SJSA1 (cell line): ENCODE measurements around the gene CFAP97D2. TPM values are rescaled to one million over a fixed set of nuclear protein-coding genes. Genes with fewer than 3 reads are reported as not detected.
"Not testable (repeated sequence)": the region's sequence is repeated elsewhere in the genome, so short reads cannot be mapped to it uniquely, and the experiment has no call there.

Experiments used
- DNase-seq, 2 experiments: peaks; one replicate each; pipeline ENCODE4 v3.0.0-alpha.2; 2015 to 2020; ENCODE audit warnings: low spot score in 2 of 2, low read depth in 1 of 2
- H3K27ac ChIP-seq: fragments of 250-450 bp; sonication (Bioruptor Pico); 2 replicates; pipeline ENCODE4 v1.5.1; 2020; ENCODE audit warnings: mild to moderate bottlenecking, moderate library complexity
- H3K27me3 ChIP-seq: fragments of 250-450 bp; sonication (Bioruptor Pico); replicated peaks from 2 replicates; pipeline ENCODE4 v1.5.1; 2020; ENCODE audit warnings: mild to moderate bottlenecking, moderate library complexity
- H3K36me3 ChIP-seq: fragments of 250-450 bp; sonication (Bioruptor Pico); 2 replicates; pipeline ENCODE4 v1.5.1; 2020; ENCODE audit warnings: mild to moderate bottlenecking
- H3K4me1 ChIP-seq: fragments of 250-450 bp; sonication (Bioruptor Pico); replicated peaks from 2 replicates; pipeline ENCODE4 v1.6.1; 2021; ENCODE audit warnings: mild to moderate bottlenecking
- H3K4me3 ChIP-seq: fragments of 250-450 bp; sonication (Bioruptor Pico); 2 replicates; pipeline ENCODE4 v1.5.1; 2020; ENCODE audit warnings: mild to moderate bottlenecking
- H3K9me3 ChIP-seq: fragments of 250-450 bp; sonication (Bioruptor Pico); replicated peaks from 2 replicates; pipeline ENCODE4 v1.5.1; 2020; ENCODE audit warnings: mild to moderate bottlenecking
- total RNA-seq: library from RNA; depleted of rRNA; stranded (reverse); fragments of >200 nt; shearing (Covaris generic); gene quantifications from 2 replicates; pipeline ENCODE4 v1.2.3, GENCODE V29; 2014

The CFAP97D2 gene
- total RNA-seq, 1 experiment from 2014 or later, result 0.08 TPM

- no peaks in the 10 kb centered on the region for H3K36me3 ChIP-seq
- H3K27ac ChIP-seq, result no peak overlapping the region
- H3K9me3 ChIP-seq, result no peaks in the 10 kb centered on the region
- no peak for DNase-seq
- H3K4me3 ChIP-seq, result no peak overlapping the region
- 0 out of 2 replicates have a peak, but pooled peaks cover 3% of the 10 kb centered on the region for H3K4me1 ChIP-seq
- H3K27me3 ChIP-seq, result no peaks in the 10 kb centered on the region
Observed at GRCh38 chr13:114157869-114158495, 21.1 kb upstream of the CFAP97D2 start.

- not testable (repeated sequence) for H3K9me3 ChIP-seq, H3K36me3 ChIP-seq, H3K4me3 ChIP-seq, H3K27me3 ChIP-seq, H3K27ac ChIP-seq, DNase-seq, H3K4me1 ChIP-seq
Observed at GRCh38 chr13:114158869-114159666, 20.0 kb upstream of the CFAP97D2 start.

DNA sequence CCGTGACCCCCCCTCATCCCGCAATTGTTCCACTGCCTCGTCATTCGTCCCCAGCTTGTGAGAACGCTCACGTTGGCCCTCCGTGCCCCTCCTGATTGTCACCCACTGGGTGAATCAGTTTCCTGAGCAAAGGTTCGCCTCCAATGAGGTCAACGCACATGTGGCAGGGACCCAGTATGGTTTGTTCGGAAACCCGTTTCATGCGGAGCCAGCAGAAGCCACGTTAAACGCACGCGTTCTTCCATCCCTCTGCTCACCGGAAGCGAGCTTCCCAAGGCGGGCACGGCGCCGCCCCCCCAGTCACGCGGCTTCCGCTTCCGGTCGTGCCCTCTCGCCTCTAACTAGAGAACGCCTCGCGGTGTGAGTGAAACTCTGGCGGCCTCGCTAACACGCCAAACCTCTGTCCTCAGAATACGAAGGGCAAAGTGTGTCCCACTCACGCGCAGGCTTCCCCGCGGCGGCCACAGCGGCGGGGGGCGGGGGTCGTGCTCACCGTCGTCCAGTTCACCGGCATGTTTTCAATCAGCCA is 18.0 kb upstream of the CFAP97D2 start:
- no peak overlapping the region for H3K4me3 ChIP-seq
- H3K27ac ChIP-seq, result no peak overlapping the region
- H3K27me3 ChIP-seq, result no peaks in the 10 kb centered on the region
- no peak for DNase-seq
- H3K36me3 ChIP-seq, result no peaks in the 10 kb centered on the region
- no peaks in the 10 kb centered on the region for H3K9me3 ChIP-seq
- H3K4me1 ChIP-seq, result 0 out of 2 replicates have a peak, but pooled peaks cover 3% of the 10 kb centered on the region

GRCh38 chr13:114161644-114162532 is 17.2 kb upstream of the CFAP97D2 start:
- DNase-seq, result no peak
- no peak overlapping the region for H3K4me3 ChIP-seq

GRCh38 chr13:114162533-114162922 is 16.5 kb upstream of the CFAP97D2 start:
- Histone ChIP-seq H3K9me3 (no peaks in the 10 kb centered on the region), H3K27ac (no peak overlapping the region), H3K36me3 (no peaks in the 10 kb centered on the region), H3K4me1 (0 out of 2 replicates have a peak, but pooled peaks cover 3% of the 10 kb centered on the region), H3K4me3 (no peak overlapping the region), H3K27me3 (no peaks in the 10 kb centered on the region)
- no peak for DNase-seq

More at GRCh38 chr13:114161644-114162532, 17.2 kb upstream of the CFAP97D2 start:
- 0 out of 2 replicates have a peak, but pooled peaks cover 3% of the 10 kb centered on the region for H3K4me1 ChIP-seq
- H3K27ac ChIP-seq, result no peak overlapping the region
- H3K27me3 ChIP-seq, result no peaks in the 10 kb centered on the region
- H3K9me3 ChIP-seq, result no peaks in the 10 kb centered on the region
- no peaks in the 10 kb centered on the region for H3K36me3 ChIP-seq

GRCh38 chr13:114164053-114164452 is 15.0 kb upstream of the CFAP97D2 start:
- no peak for DNase-seq

DNA sequence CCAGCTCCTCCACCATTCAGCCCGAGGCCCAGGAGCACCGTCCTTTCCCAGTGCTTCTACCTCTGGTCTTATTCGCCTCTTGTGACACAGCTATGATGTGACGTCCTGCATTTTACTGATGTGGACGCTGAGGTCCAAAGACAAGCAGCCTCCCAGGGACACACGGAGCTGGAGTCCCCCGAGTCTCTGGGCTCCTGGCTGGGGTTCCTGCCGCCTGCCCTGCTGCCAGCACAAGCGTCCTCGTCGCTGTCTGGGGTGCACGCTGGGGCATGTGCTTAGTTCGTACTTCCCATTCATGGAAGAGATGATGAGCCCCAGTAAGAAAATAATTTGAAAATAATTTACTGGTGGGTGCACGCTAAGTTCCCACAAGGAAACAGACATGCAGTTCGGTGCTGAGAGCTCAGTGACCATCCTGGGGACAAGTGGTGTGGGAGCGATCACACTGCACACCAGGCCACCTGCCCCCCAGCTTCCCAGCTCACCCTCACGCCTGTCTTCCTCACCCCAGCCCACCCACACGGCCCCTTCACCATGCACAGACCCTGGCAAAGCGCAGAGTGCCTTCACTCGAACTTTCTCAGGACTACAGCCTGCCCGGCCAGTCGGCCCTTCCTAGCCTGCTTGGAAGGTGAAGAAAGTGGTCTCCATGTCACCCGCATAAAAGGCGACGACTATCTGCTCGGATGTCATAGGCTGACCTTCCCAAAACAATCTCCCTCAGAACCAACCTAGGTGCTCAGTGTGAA is 14.2 kb upstream of the CFAP97D2 start:
- no peak for DNase-seq
- Histone ChIP-seq H3K9me3 (no peaks in the 10 kb centered on the region), H3K36me3 (no peaks in the 10 kb centered on the region), H3K27ac (no peak overlapping the region), H3K4me1 (0 out of 2 replicates have a peak, but pooled peaks cover 3% of the 10 kb centered on the region), H3K27me3 (no peaks in the 10 kb centered on the region), H3K4me3 (no peak overlapping the region)

More at GRCh38 chr13:114164053-114164452, 15.0 kb upstream of the CFAP97D2 start:
- Histone ChIP-seq H3K27me3 (no peaks in the 10 kb centered on the region), H3K9me3 (no peaks in the 10 kb centered on the region), H3K4me1 (0 out of 2 replicates have a peak, but pooled peaks cover 3% of the 10 kb centered on the region), H3K27ac (no peak overlapping the region), H3K4me3 (no peak overlapping the region), H3K36me3 (no peaks in the 10 kb centered on the region)

- no peaks in the 10 kb centered on the region for H3K4me1 ChIP-seq
- H3K36me3 ChIP-seq, result no peaks in the 10 kb centered on the region
- H3K27me3 ChIP-seq, result no peaks in the 10 kb centered on the region
- no peak overlapping the region for H3K4me3 ChIP-seq
- H3K9me3 ChIP-seq, result no peaks in the 10 kb centered on the region
- no peak overlapping the region for H3K27ac ChIP-seq
- no peak for DNase-seq
Observed at GRCh38 chr13:114166381-114167131, 12.5 kb upstream of the CFAP97D2 start.

DNA sequence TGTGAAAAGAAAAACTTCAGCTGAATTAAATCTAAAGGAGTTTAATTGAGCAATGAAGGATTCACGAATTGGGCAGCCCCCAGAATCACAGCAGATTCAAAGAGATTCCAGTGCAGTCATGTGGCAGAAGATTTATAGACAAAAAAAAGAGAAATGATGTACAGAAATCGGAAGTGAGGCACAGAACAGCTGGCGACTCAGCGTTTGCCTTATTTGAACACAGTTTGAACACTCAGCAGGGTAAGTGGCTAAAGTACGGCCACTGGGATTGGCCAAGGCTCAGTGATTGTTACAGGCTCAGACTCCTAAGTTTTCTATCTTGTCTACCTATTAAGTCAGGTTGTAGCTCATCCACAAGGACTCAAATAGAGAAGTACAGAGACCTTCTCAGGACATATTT is 11.6 kb upstream of the CFAP97D2 start:
- no peaks in the 10 kb centered on the region for H3K27me3 ChIP-seq
- H3K4me1 ChIP-seq, result no peaks in the 10 kb centered on the region
- no peaks in the 10 kb centered on the region for H3K9me3 ChIP-seq
- no peak overlapping the region for H3K27ac ChIP-seq
- no peak for DNase-seq
- H3K36me3 ChIP-seq, result no peaks in the 10 kb centered on the region
- H3K4me3 ChIP-seq, result no peak overlapping the region

DNA sequence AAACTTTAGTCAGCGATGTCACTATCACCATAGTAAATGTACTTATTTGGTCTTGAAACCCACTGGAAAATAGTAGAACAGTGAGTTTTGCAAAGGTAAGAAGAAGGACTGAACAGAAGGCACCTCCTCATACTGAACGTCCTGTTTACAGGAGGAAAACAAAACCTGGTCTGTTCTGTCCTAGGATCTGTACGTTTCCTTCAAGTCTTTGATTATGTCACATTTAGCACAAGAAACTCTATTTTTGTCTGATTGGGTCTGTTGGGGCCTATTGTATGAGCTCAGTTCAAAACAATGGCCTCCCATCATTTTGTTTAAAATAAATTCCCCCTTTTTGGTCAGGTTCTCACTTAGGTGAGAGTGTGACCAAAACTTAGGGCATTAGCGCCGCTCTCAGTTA is 11.2 kb upstream of the CFAP97D2 start:
- Histone ChIP-seq H3K27me3 (no peaks in the 10 kb centered on the region), H3K9me3 (no peaks in the 10 kb centered on the region; the same call in 1 of the 2 replicates), H3K4me1 (no peaks in the 10 kb centered on the region), H3K4me3 (no peak overlapping the region), H3K36me3 (no peaks in the 10 kb centered on the region), H3K27ac (no peak overlapping the region)
- DNase-seq, result no peak

- DNase-seq, result no peak
- no peak overlapping the region for H3K27ac ChIP-seq
- peaks cover 6% of the 10 kb centered on the region; the same call in 1 of the 2 replicates for H3K4me1 ChIP-seq
- H3K36me3 ChIP-seq, result no peaks in the 10 kb centered on the region
- H3K9me3 ChIP-seq, result peaks cover 6% of the 10 kb centered on the region; the same call in 1 of the 2 replicates
- H3K27me3 ChIP-seq, result no peaks in the 10 kb centered on the region
- H3K4me3 ChIP-seq, result no peak overlapping the region
Observed at GRCh38 chr13:114173272-114173671, 5.8 kb upstream of the CFAP97D2 start.

GRCh38 chr13:114173745-114174144 is 5.3 kb upstream of the CFAP97D2 start:
- H3K27me3 ChIP-seq, result no peaks in the 10 kb centered on the region
- H3K4me3 ChIP-seq, result no peak overlapping the region
- no peak overlapping the region for H3K27ac ChIP-seq
- no peaks in the 10 kb centered on the region for H3K36me3 ChIP-seq
- peaks cover 6% of the 10 kb centered on the region; the same call in 1 of the 2 replicates for H3K9me3 ChIP-seq
- peaks cover 6% of the 10 kb centered on the region; the same call in 1 of the 2 replicates for H3K4me1 ChIP-seq
- DNase-seq, result no peak
